ENCODE results near the gene PYROXD2.

PYROXD2 gene

GRCh38 chr10:98338318-98338717 lies 76.7 kb downstream of the PYROXD2 start:
- no peak for DNase-seq (ENCODE audit: low read depth in 4 of 4, low spot score in 1 of 4)

GRCh38 chr10:98337484-98337883 lies 77.5 kb downstream of the PYROXD2 start:
- no peak for DNase-seq (ENCODE audit: low read depth in 4 of 4, low spot score in 1 of 4)

All from stimulated activated CD4-positive, alpha-beta T cell treated with anti-CD3 and anti-CD28 coated beads, Interleukin-1b, Interleukin-23, amount 100 ng/mL, for 24 hours (primary cell).